Measurements from ENCODE around the gene KDM4C. TPM values are rescaled to one million over a fixed set of nuclear protein-coding genes. Genes with fewer than 3 reads are reported as not detected.

Gene KDM4C
- polyA plus RNA-seq, 2 of the 4 experiments (the other 2 are of a cell fraction), result 9.6 to 15.6 TPM

- ChIA-PET POLR2A (no interaction called here), CTCF (no interaction called here)
- ATAC-seq (no peak), FAIRE-seq (no peak), DNase-seq (ENCODE audit: low read depth in 1 of 2, low spot score in 1 of 2) (no peak)
- no peaks in the 10 kb centered on the region for H3K9me3 ChIP-seq
- TF ChIP-seq MAFK (IDR thresholded peaks at IDR 0.05; ENCODE audit: partially characterized antibody) (peak; percentile 35), ZNF302 (CRISPR knock-in tag; IDR thresholded peaks at IDR 0.05) (no peak)
- no peak overlapping the region for H3K4me2 ChIP-seq
- no peak overlapping the region for H3K4me3 ChIP-seq
- H3K4me1 ChIP-seq, result no peaks in the 10 kb centered on the region
- no peak overlapping the region for H3K27ac ChIP-seq
- 91% methylated on average over 7 of the region's 7 CpGs for WGBS (ENCODE audit: missing lambda C conversion rate)
Measured at GRCh38 chr9:6996061-6996854, 238.5 kb downstream of the KDM4C start.

- Histone ChIP-seq H3K9me3 (no peaks in the 10 kb centered on the region), H3K4me3 (no peak overlapping the region), H3K27ac (no peak overlapping the region), H3K4me1 (no peaks in the 10 kb centered on the region), H3K4me2 (no peak overlapping the region)
- ATAC-seq, result no peak
- TF ChIP-seq NPAS2 (CRISPR knock-in tag; IDR thresholded peaks at IDR 0.05; ENCODE audit: borderline replicate concordance) (no peak), HOXB13 (CRISPR knock-in tag; IDR thresholded peaks at IDR 0.05; ENCODE audit: low read depth) (no peak), NFE2L2 (conservative IDR thresholded peaks at IDR 0.05; ENCODE audit: low read length) (no peak), USF2 (IDR thresholded peaks at IDR 0.05) (no peak), RCOR1 (IDR thresholded peaks at IDR 0.05; ENCODE audit: low read depth, low read length) (no peak), ZNF302 (CRISPR knock-in tag; IDR thresholded peaks at IDR 0.05) (no peak), POLR2A (IDR thresholded peaks at IDR 0.05; ENCODE audit: low read length) (no peak), ZFP36 (IDR thresholded peaks at IDR 0.05; ENCODE audit: borderline replicate concordance, partially characterized antibody) (no peak), HOXB5 (CRISPR knock-in tag; IDR thresholded peaks at IDR 0.05) (no peak), POLR2AphosphoS2 (conservative IDR thresholded peaks at IDR 0.05; ENCODE audit: low read length) (no peak), HMGXB4 (CRISPR knock-in tag; IDR thresholded peaks at IDR 0.05; ENCODE audit: borderline replicate concordance) (no peak), RNF2 (IDR thresholded peaks at IDR 0.05; ENCODE audit: borderline replicate concordance, low read depth) (no peak), ZSCAN20 (CRISPR knock-in tag; IDR thresholded peaks at IDR 0.05) (no peak), ZC3H11A (IDR thresholded peaks at IDR 0.05) (no peak), MAZ (IDR thresholded peaks at IDR 0.05; ENCODE audit: borderline replicate concordance, low read depth, low read length) (no peak), HES2 (IDR thresholded peaks at IDR 0.05) (no peak), HEYL (CRISPR knock-in tag; IDR thresholded peaks at IDR 0.05) (no peak), EHF (CRISPR knock-in tag; IDR thresholded peaks at IDR 0.05) (no peak), CHD4 (IDR thresholded peaks at IDR 0.05; ENCODE audit: borderline replicate concordance) (no peak)
- ChIA-PET POLR2A (no interaction called here), CTCF (interaction anchor here (2.2 kb wide), 1 partner anchor 9 kb away, joined by 6 read pairs; no protein-coding TSS in a partner anchor)
- WGBS (ENCODE audit: missing lambda C conversion rate), result 96% methylated on average over 1 of the region's 1 CpG
- no peak for DNase-seq (ENCODE audit: low read depth in 1 of 2, low spot score in 1 of 2)
- no peak for FAIRE-seq
Measured at GRCh38 chr9:6997330-6997729, 239.6 kb downstream of the KDM4C start.

GRCh38 chr9:6999794-7000193, 242.0 kb downstream of the KDM4C start:
- no peak overlapping the region for H3K27ac ChIP-seq
- 88% methylated on average over 2 of the region's 2 CpGs for WGBS (ENCODE audit: missing lambda C conversion rate)
- no peaks in the 10 kb centered on the region for H3K9me3 ChIP-seq
- TF ChIP-seq MAFK (IDR thresholded peaks at IDR 0.05; ENCODE audit: partially characterized antibody) (peak; percentile 72), CBX8 (IDR thresholded peaks at IDR 0.05) (no peak)
- POLR2A ChIA-PET, result no interaction called here
- no peaks in the 10 kb centered on the region for H3K4me1 ChIP-seq
- no peak overlapping the region for H3K4me3 ChIP-seq
- DNase-seq (ENCODE audit: low read depth in 1 of 2, low spot score in 1 of 2), result no peak
- ATAC-seq, result no peak
- CTCF ChIA-PET, result interaction anchor here (0.6 kb wide), 1 partner anchor 290 kb away, joined by 4 read pairs; no protein-coding TSS in a partner anchor
- H3K4me2 ChIP-seq, result no peak overlapping the region
- no peak for FAIRE-seq

Data from A549 (cell line).